Stomach (tissue), 9 donors: ENCODE results near the gene NFIX. TPM values are rescaled to one million over a fixed set of nuclear protein-coding genes. Genes with fewer than 3 reads are reported as not detected.
A peak's percentile ranks its signal among the peaks of the same experiment; 100 is the strongest.

Experiments
- DNase-seq, 2 donors: peaks; one replicate each; pipeline versions ENCODE4 v3.0.0 to v3.0.0-alpha.2; 2013 to 2019
- H3K27ac ChIP-seq, 5 donors: fragments of 200-600 bp in 4 of 5; sonication (generic) in 4 of 5; one replicate each; pipeline ENCODE4 v1.5.1; 2013 to 2019; ENCODE audit warnings: mild to moderate bottlenecking in 1 of 5, moderate library complexity in 1 of 5
- H3K27me3 ChIP-seq, 3 donors: fragments of 200-600 bp; sonication (generic); one replicate each; pipeline ENCODE4 v1.5.1; 2017 to 2019; ENCODE audit warnings: mixed run types in 1 of 3
- H3K36me3 ChIP-seq, 4 donors: fragments of 200-600 bp; sonication (generic); 1 replicate in 3 of 4; 2 replicates in 1 of 4; pipeline ENCODE4 v1.5.1; 2016 to 2019
- H3K4me1 ChIP-seq, 4 donors: fragments of 200-600 bp; sonication (generic); one replicate each; pipeline ENCODE4 v1.5.1; 2016 to 2019
- H3K4me3 ChIP-seq, 4 donors: fragments of 200-600 bp; sonication (generic) in 3 of 4; one replicate each; pipeline ENCODE4 v1.5.1; 2016 to 2019; ENCODE audit warnings: mild to moderate bottlenecking in 1 of 4
- H3K9me3 ChIP-seq, 4 donors: fragments of 200-600 bp; sonication (generic); one replicate each; pipeline ENCODE4 v1.5.1; 2016 to 2019
- EP300 ChIP-seq: sonication (generic); formaldehyde crosslinking; IDR thresholded peaks from one replicate; pipeline ENCODE4 v1.6.1; 2017; ENCODE audit warnings: antibody characterized with exemption
- POLR2A ChIP-seq, 4 donors: fragments of 450-650 bp; IDR thresholded peaks; one replicate each; pipeline ENCODE4 v1.6.1; 2016; ENCODE audit warnings: antibody characterized with exemption in 4 of 4, control low read depth in 2 of 4, mild to moderate bottlenecking in 1 of 4, moderate library complexity in 1 of 4
- POLR2AphosphoS5 ChIP-seq, 3 donors: sonication (generic); formaldehyde crosslinking; IDR thresholded peaks; one replicate each; pipeline ENCODE4 v1.6.1; 2016; ENCODE audit warnings: antibody characterized with exemption in 3 of 3
- WGBS, 5 donors: extraction: QIAGEN DNeasy Blood & Tissue Kit in 3 of 5; methylation state at CpG; one replicate each; pipeline versions ENCODE4 v1.1.5 to v1.1.7; 2013 to 2018; 5-methylcytosine and 5-hydroxymethylcytosine counted together
- intact Hi-C: fragments of 100-400 bp; cut with DNase I; formaldehyde crosslinking; loops from one replicate; pipeline ENCODE4 v1.15.1; 2023; ENCODE audit warnings: low total_unique reads
- polyA plus RNA-seq, 3 donors: library from polyadenylated mRNA; stranded (reverse); fragments of 200-250 nt; gene quantifications; one replicate each; pipeline ENCODE4 v1.2.3, GENCODE V29; 2013
- total RNA-seq, 5 donors: library from RNA; depleted of rRNA; stranded (reverse); fragments of >200 nt; gene quantifications; one replicate each; pipeline versions ENCODE4 v1.1.0 to v1.2.3, GENCODE V29; 2014 to 2016
- TF ChIP-seq, protein P1 (sequence below), 7 experiments: fragments of 450-650 bp in 4 of 7; fragments of 200-600 bp in 3 of 7; sonication (generic) in 3 of 7; IDR thresholded peaks; one replicate each; pipeline ENCODE4 v1.5.1; 2016 to 2019; ENCODE audit warnings: antibody characterized with exemption in 7 of 7, control low read depth in 2 of 7, mild to moderate bottlenecking in 1 of 7
- donor health status: healthy with polysubstance abuse.
- donor health status: Bipolar disorder and iron deficiency.
- donor health status: healthy.

NFIX gene
- total and polyA plus RNA-seq, 8 donors: 11.5 to 183 (median 37.6) TPM

DNA sequence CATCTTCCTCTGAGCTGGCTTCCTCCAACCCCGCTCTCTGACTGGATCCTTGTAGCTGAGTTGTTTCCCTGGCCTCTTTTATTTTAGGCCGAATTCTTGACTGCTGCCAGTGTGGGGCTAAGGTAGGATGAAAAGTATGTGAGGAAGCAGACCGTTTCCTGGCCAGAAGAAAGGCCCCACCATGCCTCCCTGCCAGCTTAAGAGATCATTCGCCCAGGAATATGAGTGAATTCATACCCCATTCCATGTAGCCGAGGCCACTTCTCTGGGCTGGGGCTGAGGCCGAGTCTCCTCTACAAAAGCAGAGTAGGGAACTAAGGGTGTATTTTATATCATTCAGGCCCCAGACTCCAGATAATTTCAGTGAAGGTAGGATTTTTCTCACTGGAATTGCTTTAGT lies 32.3 kb downstream of the NFIX start:
- WGBS, 5 donors: 43 to 66% (median 59%) methylated on average over 6 of the region's 6 CpGs
- Histone ChIP-seq H3K27ac (peak overlapping the region; percentile 80 to 94 (median 91)), H3K36me3 (no peaks in the 10 kb centered on the region), H3K4me1 (peaks cover 86 to 100% (median 95%) of the 10 kb centered on the region in 4 donors), H3K27me3 (no peaks in the 10 kb centered on the region), H3K9me3 (no peaks in the 10 kb centered on the region), H3K4me3 (peak overlapping the region in 2 of 4 donors; percentile 38 to 55)
- TF ChIP-seq, protein P1, sequence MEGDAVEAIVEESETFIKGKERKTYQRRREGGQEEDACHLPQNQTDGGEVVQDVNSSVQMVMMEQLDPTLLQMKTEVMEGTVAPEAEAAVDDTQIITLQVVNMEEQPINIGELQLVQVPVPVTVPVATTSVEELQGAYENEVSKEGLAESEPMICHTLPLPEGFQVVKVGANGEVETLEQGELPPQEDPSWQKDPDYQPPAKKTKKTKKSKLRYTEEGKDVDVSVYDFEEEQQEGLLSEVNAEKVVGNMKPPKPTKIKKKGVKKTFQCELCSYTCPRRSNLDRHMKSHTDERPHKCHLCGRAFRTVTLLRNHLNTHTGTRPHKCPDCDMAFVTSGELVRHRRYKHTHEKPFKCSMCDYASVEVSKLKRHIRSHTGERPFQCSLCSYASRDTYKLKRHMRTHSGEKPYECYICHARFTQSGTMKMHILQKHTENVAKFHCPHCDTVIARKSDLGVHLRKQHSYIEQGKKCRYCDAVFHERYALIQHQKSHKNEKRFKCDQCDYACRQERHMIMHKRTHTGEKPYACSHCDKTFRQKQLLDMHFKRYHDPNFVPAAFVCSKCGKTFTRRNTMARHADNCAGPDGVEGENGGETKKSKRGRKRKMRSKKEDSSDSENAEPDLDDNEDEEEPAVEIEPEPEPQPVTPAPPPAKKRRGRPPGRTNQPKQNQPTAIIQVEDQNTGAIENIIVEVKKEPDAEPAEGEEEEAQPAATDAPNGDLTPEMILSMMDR (IDR thresholded peaks at IDR 0.05): no peak
- TF ChIP-seq POLR2AphosphoS5 (IDR thresholded peaks at IDR 0.05): no peak
- no peak for TF ChIP-seq EP300
- no peak for TF ChIP-seq POLR2A (IDR thresholded peaks at IDR 0.05)
- no peak for DNase-seq
- intact Hi-C loops: no loop called here

DNA sequence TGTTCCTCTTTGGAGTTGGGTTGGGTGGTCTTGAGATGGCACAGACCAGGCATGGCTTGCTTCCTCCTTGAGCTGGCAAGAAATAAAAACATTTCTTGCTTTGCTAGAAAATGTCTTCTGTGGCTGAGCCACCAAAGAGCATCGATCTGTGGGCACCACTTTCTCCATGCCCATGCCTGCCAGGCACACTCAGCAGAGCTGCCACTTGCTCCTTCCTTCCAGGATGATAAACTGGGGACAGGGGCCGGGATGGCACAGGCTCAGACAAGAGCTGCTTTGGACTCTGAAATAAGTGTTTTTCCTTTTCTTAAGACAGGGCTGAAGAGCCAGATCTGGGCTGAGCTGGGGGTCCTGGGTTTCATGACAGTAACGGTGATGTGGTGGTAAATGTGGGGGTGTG lies 32.8 kb downstream of the NFIX start:
- H3K27me3 ChIP-seq: no peaks in the 10 kb centered on the region
- TF ChIP-seq, protein P1 (IDR thresholded peaks at IDR 0.05): no peak
- TF ChIP-seq EP300 (no peak), POLR2AphosphoS5 (IDR thresholded peaks at IDR 0.05) (no peak), POLR2A (IDR thresholded peaks at IDR 0.05) (no peak)
- no peaks in the 10 kb centered on the region for H3K36me3 ChIP-seq
- WGBS, 5 donors: 64 to 84% (median 75%) methylated on average over 3 of the region's 3 CpGs
- intact Hi-C loops: no loop called here
- H3K9me3 ChIP-seq: no peaks in the 10 kb centered on the region
- no peak for DNase-seq
- H3K27ac ChIP-seq: peak overlapping the region; percentile 48 to 94 (median 91)
- H3K4me3 ChIP-seq: peak overlapping the region in 1 of 4 donors; percentile 55
- peaks cover 86 to 100% (median 97%) of the 10 kb centered on the region in 4 donors for H3K4me1 ChIP-seq

GRCh38 chr19:13029301-13029880 lies 34.1 kb downstream of the NFIX start:
- intact Hi-C loops: no loop called here

GRCh38 chr19:13029893-13030292 lies 34.6 kb downstream of the NFIX start:
- no peaks in the 10 kb centered on the region for H3K27me3 ChIP-seq
- intact Hi-C loops: loop anchor here (5.0 kb wide), 1 partner anchor 33 kb away; the partner anchor contains the start of gene NFIX
- no peak for TF ChIP-seq POLR2AphosphoS5 (IDR thresholded peaks at IDR 0.05)
- TF ChIP-seq, protein P1 (IDR thresholded peaks at IDR 0.05): peak in 4 of 7 experiments; percentile 29 to 75 (median 44)
- no peak for TF ChIP-seq POLR2A (IDR thresholded peaks at IDR 0.05)
- peak overlapping the region in 1 of 4 donors; percentile 13 for H3K4me3 ChIP-seq
- peak in 1 of 2 donors; percentile 65 for DNase-seq
- no peaks in the 10 kb centered on the region for H3K9me3 ChIP-seq
- H3K36me3 ChIP-seq: no peaks in the 10 kb centered on the region
- peaks cover 89 to 100% (median 96%) of the 10 kb centered on the region in 4 donors for H3K4me1 ChIP-seq
- WGBS, 5 donors: 29 to 48% (median 39%) methylated on average over 5 to 10 of the region's 10 CpGs
- peak overlapping the region; percentile 15 to 88 (median 41) for H3K27ac ChIP-seq

More at GRCh38 chr19:13029301-13029880, 34.1 kb downstream of the NFIX start:
- no peak for DNase-seq
- TF ChIP-seq, protein P1 (IDR thresholded peaks at IDR 0.05): no peak
- TF ChIP-seq EP300: no peak
- TF ChIP-seq POLR2AphosphoS5 (IDR thresholded peaks at IDR 0.05): no peak
- no peak for TF ChIP-seq POLR2A (IDR thresholded peaks at IDR 0.05)
- H3K9me3 ChIP-seq: no peaks in the 10 kb centered on the region
- H3K4me1 ChIP-seq: peaks cover 89 to 100% (median 98%) of the 10 kb centered on the region in 4 donors
- H3K27ac ChIP-seq: peak overlapping the region; percentile 15 to 94 (median 41)
- peak overlapping the region in 1 of 4 donors; percentile 13 for H3K4me3 ChIP-seq
- 42 to 67% (median 49%) methylated on average over 9 of the region's 9 CpGs for WGBS, 5 donors
- H3K27me3 ChIP-seq: no peaks in the 10 kb centered on the region
- H3K36me3 ChIP-seq: no peaks in the 10 kb centered on the region
